ENCODE measurements around the gene HMG20B.

DNA sequence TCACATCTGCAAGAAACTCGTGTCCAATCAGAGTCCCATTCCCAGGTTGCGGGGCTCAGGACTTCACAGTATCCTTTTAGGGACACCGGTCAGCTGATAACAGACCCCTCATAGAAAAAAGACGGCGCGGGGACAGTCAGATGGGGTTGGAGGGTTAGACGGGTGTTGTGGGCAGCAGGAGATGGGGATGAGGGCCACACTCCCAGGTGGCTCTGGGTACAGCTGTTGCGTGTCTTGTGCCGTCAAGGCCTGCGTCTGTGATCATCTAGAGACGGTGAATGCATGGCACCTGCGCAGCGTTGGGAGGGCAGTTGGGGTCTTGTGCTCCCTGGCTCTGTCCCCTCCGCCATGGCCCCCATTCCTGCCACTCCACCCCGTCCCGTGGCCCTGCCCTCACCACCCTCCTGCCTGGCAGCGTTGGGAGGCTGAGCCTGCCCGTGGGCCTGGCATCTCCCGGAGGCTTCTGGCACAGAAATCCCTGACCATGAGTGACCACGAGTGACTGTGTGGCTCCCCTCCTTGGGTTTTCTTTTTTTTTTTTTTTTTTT lies 47.8 kb upstream of the HMG20B start:
- TF ChIP-seq, protein P1, sequence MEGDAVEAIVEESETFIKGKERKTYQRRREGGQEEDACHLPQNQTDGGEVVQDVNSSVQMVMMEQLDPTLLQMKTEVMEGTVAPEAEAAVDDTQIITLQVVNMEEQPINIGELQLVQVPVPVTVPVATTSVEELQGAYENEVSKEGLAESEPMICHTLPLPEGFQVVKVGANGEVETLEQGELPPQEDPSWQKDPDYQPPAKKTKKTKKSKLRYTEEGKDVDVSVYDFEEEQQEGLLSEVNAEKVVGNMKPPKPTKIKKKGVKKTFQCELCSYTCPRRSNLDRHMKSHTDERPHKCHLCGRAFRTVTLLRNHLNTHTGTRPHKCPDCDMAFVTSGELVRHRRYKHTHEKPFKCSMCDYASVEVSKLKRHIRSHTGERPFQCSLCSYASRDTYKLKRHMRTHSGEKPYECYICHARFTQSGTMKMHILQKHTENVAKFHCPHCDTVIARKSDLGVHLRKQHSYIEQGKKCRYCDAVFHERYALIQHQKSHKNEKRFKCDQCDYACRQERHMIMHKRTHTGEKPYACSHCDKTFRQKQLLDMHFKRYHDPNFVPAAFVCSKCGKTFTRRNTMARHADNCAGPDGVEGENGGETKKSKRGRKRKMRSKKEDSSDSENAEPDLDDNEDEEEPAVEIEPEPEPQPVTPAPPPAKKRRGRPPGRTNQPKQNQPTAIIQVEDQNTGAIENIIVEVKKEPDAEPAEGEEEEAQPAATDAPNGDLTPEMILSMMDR (optimal IDR thresholded peaks at IDR 0.05 in 1 of 3, IDR thresholded peaks at IDR 0.05 in 1 of 3, conservative IDR thresholded peaks at IDR 0.05 in 1 of 3; ENCODE audit: extremely low read depth in 1 of 3, insufficient read depth in 2 of 3, low read length in 3 of 3): no peak
- no peak for TF ChIP-seq EZH2 (IDR thresholded peaks at IDR 0.05; ENCODE audit: low read length)

All from keratinocyte (primary cell).